Loucy (cell line): Measurements from ENCODE around the gene FOXA3.

Source experiments
- H2AFZ ChIP-seq: fragments of 200-600 bp; sonication (generic); 2 replicates; pipeline ENCODE4 v1.6.0; 2016; ENCODE audit warnings: antibody characterized with exemption, mild to moderate bottlenecking, low read length, moderate library complexity
- H3F3A ChIP-seq: fragments of 200-600 bp; 2 replicates; pipeline ENCODE4 v1.6.0; 2016; ENCODE audit warnings: antibody characterized with exemption, low read depth, mild to moderate bottlenecking
- H3K27me3 ChIP-seq: fragments of 200-600 bp; sonication (generic); 2 replicates; pipeline ENCODE4 v1.6.1; 2014; ENCODE audit warnings: low read length, mild to moderate bottlenecking; ENCODE audit not compliant: insufficient read depth, poor library complexity, severe bottlenecking
- H3K36me3 ChIP-seq: fragments of 200-600 bp; sonication (generic); 2 replicates; pipeline ENCODE4 v1.6.1; 2016; ENCODE audit warnings: low read length; ENCODE audit not compliant: insufficient read depth
- H3K4me1 ChIP-seq: fragments of 200-600 bp; sonication (generic); 2 replicates; pipeline ENCODE4 v1.5.1; 2014; ENCODE audit warnings: low read length, mild to moderate bottlenecking; ENCODE audit not compliant: insufficient read depth, poor library complexity, severe bottlenecking
- H3K4me2 ChIP-seq: fragments of 200-600 bp; sonication (generic); 2 replicates; pipeline ENCODE4 v1.6.0; 2014; ENCODE audit warnings: antibody characterized with exemption, low read length, low read depth, mild to moderate bottlenecking; ENCODE audit not compliant: poor library complexity, severe bottlenecking
- H3K4me3 ChIP-seq: fragments of 200-600 bp; sonication (generic); 2 replicates; pipeline ENCODE4 v1.5.1; 2014; ENCODE audit warnings: low read length, mild to moderate bottlenecking, mixed read lengths; ENCODE audit not compliant: poor library complexity, severe bottlenecking
- H3K79me2 ChIP-seq: fragments of 200-600 bp; sonication (generic); 2 replicates; pipeline ENCODE4 v1.6.1; 2014; ENCODE audit warnings: low read length; ENCODE audit not compliant: insufficient read depth
- H3K9ac ChIP-seq: fragments of 200-600 bp; sonication (generic); 2 replicates; pipeline ENCODE4 v1.6.0; 2014; ENCODE audit warnings: mild to moderate bottlenecking, low read depth, low read length, moderate library complexity; ENCODE audit not compliant: poor library complexity, severe bottlenecking
- H3K9me2 ChIP-seq: fragments of 200-600 bp; sonication (generic); replicated peaks from 2 replicates; pipeline ENCODE4 v1.6.1; 2016; ENCODE audit warnings: low read depth, low read length, mixed read lengths
- H3K9me3 ChIP-seq: fragments of 200-600 bp; sonication (generic); 2 replicates; pipeline ENCODE4 v1.6.1; 2014; ENCODE audit warnings: mild to moderate bottlenecking, antibody characterized with exemption, low read length, low read depth; ENCODE audit not compliant: insufficient read depth
- H4K20me1 ChIP-seq: fragments of 200-600 bp; sonication (generic); 2 replicates; pipeline ENCODE4 v1.6.0; 2014; ENCODE audit warnings: antibody characterized with exemption, low read length, mild to moderate bottlenecking; ENCODE audit not compliant: insufficient read depth, poor library complexity, severe bottlenecking
- EZH2phosphoT487 ChIP-seq: fragments of 200-600 bp; IDR thresholded peaks from 2 replicates; pipeline ENCODE4 v1.6.1; 2018; ENCODE audit warnings: antibody characterized with exemption, mild to moderate bottlenecking, moderate library complexity, borderline replicate concordance
- TF ChIP-seq, protein P1 (sequence below): fragments of 200-600 bp; sonication (generic); conservative IDR thresholded peaks from 2 replicates; pipeline ENCODE4 v1.5.1; 2014; ENCODE audit warnings: mild to moderate bottlenecking, antibody characterized with exemption, low read length

FOXA3 gene

DNA sequence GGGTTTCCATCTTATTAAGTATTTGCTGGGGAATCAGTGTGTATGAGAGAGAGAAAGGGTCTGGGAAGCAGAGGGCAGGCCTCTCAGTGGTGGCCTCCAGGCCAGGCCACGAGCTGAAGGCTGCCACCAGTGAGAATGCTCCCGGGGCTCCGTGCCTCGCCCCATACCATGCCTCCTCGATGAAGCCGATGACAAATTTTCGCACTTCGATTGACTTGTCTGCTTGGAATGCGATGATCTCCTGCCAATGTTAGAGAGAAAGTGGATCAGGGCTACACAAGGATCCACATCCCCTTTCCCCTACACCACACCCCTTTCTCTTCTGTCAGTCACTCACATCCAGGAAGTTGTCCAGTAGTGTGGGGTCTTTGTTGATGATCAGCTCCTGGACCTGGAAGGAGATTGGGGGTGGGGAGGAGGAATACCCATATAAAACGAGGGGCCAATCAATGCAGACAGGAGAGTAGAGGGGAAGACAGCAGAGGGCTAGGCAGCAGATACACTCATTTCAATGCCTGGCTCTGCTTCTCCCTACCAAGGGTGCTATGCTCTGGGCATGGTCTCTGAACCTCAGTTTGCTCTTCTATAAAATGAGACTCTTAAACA lies 11.9 kb upstream of the FOXA3 start:
- Histone ChIP-seq H3K79me2 (peaks cover 6% of the 10 kb centered on the region; the same call in 1 of the 2 replicates), H3K9ac (no peak overlapping the region), H3K4me2 (no peak overlapping the region), H3K36me3 (peaks cover 51% of the 10 kb centered on the region; the same call in 1 of the 2 replicates), H3F3A (no peaks in the 10 kb centered on the region), H4K20me1 (peaks cover 6% of the 10 kb centered on the region), H3K9me3 (no peaks in the 10 kb centered on the region), H3K9me2 (no peaks in the 10 kb centered on the region), H3K4me1 (no peaks in the 10 kb centered on the region), H2AFZ (no peak overlapping the region), H3K27me3 (no peaks in the 10 kb centered on the region), H3K4me3 (no peak overlapping the region)
- TF ChIP-seq, protein P1, sequence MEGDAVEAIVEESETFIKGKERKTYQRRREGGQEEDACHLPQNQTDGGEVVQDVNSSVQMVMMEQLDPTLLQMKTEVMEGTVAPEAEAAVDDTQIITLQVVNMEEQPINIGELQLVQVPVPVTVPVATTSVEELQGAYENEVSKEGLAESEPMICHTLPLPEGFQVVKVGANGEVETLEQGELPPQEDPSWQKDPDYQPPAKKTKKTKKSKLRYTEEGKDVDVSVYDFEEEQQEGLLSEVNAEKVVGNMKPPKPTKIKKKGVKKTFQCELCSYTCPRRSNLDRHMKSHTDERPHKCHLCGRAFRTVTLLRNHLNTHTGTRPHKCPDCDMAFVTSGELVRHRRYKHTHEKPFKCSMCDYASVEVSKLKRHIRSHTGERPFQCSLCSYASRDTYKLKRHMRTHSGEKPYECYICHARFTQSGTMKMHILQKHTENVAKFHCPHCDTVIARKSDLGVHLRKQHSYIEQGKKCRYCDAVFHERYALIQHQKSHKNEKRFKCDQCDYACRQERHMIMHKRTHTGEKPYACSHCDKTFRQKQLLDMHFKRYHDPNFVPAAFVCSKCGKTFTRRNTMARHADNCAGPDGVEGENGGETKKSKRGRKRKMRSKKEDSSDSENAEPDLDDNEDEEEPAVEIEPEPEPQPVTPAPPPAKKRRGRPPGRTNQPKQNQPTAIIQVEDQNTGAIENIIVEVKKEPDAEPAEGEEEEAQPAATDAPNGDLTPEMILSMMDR = no peak
- no peak for TF ChIP-seq EZH2phosphoT487

DNA sequence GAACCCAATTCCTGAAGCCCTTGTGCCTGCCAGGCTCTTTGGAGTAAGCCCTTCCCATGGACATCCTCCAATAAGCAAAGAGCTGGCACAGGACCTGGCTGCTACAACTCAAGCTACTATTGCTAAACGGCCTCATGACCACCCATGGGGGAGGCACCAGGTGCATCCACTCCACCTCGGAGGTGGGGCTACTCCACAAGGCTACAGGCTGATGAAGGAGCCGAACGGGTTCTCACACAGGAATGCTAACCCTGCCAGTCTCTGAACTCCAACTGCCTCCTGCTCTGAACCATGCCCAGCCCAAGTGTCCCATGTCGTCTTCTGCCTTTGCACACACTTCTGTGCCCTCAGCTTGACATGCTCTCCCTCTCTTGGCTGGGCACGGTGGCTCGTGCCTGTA lies 11.1 kb upstream of the FOXA3 start:
- no peaks in the 10 kb centered on the region for H3K27me3 ChIP-seq
- TF ChIP-seq, protein P1 = no peak
- no peak for TF ChIP-seq EZH2phosphoT487
- H3K4me1 ChIP-seq = no peaks in the 10 kb centered on the region
- peaks cover 6% of the 10 kb centered on the region for H4K20me1 ChIP-seq
- no peak overlapping the region for H3K4me2 ChIP-seq
- H3K79me2 ChIP-seq = peaks cover 6% of the 10 kb centered on the region; the same call in 1 of the 2 replicates
- H3K4me3 ChIP-seq = no peak overlapping the region
- H3K9me3 ChIP-seq = no peaks in the 10 kb centered on the region
- peaks cover 44% of the 10 kb centered on the region; the same call in 1 of the 2 replicates for H3K36me3 ChIP-seq
- H3F3A ChIP-seq = no peaks in the 10 kb centered on the region
- no peak overlapping the region for H3K9ac ChIP-seq
- no peaks in the 10 kb centered on the region for H3K9me2 ChIP-seq
- no peak overlapping the region for H2AFZ ChIP-seq

DNA sequence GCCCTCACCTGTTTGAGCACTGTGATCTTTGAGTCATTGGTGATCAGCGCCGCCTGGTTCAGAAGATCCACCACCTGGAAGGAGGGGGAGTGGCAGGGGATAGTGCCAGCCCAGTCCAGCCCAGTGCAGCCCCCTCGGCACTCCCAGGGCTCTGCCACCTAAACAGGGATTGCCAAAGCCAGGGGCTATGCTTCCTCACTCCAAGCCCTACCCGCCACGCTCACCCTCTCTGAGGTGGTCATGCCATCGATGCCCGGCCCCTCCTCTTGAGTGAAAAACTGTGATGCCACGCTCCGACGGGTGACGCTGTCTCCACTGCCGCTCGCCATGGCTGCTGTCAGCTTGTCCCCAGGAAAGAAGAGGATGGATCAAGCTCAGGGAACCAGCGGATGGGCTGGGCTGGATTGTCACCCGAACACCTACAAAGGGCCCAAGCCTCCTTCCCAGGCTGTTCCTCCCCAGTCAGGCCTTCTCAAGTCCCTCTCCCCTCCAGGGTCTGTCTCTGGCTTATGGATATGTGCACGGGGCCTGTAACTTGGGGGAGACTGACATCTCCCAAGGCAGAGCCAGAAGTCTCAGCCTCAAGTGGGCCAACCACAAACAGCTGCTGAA lies 9.9 kb upstream of the FOXA3 start:
- Histone ChIP-seq H3F3A (no peaks in the 10 kb centered on the region), H4K20me1 (peaks cover 3% of the 10 kb centered on the region), H3K9me2 (no peaks in the 10 kb centered on the region), H3K36me3 (peaks cover 35% of the 10 kb centered on the region; the same call in 1 of the 2 replicates), H2AFZ (no peak overlapping the region), H3K4me3 (no peak overlapping the region), H3K4me2 (no peak overlapping the region), H3K79me2 (peaks cover 11% of the 10 kb centered on the region; the same call in 1 of the 2 replicates), H3K9ac (no peak overlapping the region), H3K27me3 (no peaks in the 10 kb centered on the region), H3K9me3 (no peaks in the 10 kb centered on the region), H3K4me1 (no peaks in the 10 kb centered on the region)
- TF ChIP-seq EZH2phosphoT487 = no peak
- TF ChIP-seq, protein P1 = no peak
